A673 (cell line): ENCODE data around the gene FBXO48. TPM values are rescaled to one million over a fixed set of nuclear protein-coding genes. Genes with fewer than 3 reads are reported as not detected.

Experiments
- BruUV-seq: library from RNA; stranded (reverse); fragments of 400-500 nt; replicated peaks from 2 replicates; lab custom pipeline; 2021; lab: Mats Ljungman, UMichigan
- CTCF ChIA-PET: fragments of 300-600 bp; sonication (Branson Sonifier 250); formaldehyde crosslinking; loops from one replicate; lab custom pipeline; 2022; ENCODE audit warnings: antibody characterized with exemption; lab: Charles Lee
- POLR2A ChIA-PET: fragments of 300-600 bp; sonication (Branson Sonifier 250); formaldehyde crosslinking; loops from one replicate; lab custom pipeline; 2022; ENCODE audit warnings: antibody characterized with exemption; ENCODE audit not compliant: low non-redundant PET; lab: Charles Lee
- DNase-seq: peaks from one replicate; pipeline ENCODE4 v3.0.0-alpha.2; 2015; ENCODE audit warnings: low spot score
- H3K27ac ChIP-seq: fragments of 200-600 bp; sonication (generic); 2 replicates; pipeline ENCODE4 v1.5.1; 2016; ENCODE audit warnings: mixed run types, low read depth, mild to moderate bottlenecking, mixed read lengths, antibody characterized with exemption, low read length; ENCODE audit not compliant: poor library complexity, severe bottlenecking
- H3K27me3 ChIP-seq: fragments of 200-600 bp; sonication (generic); replicated peaks from 2 replicates; pipeline ENCODE4 v1.6.1; 2017; ENCODE audit warnings: mixed run types, low read depth, mild to moderate bottlenecking, mixed read lengths, antibody characterized with exemption, low read length; ENCODE audit not compliant: insufficient read depth, poor library complexity
- H3K36me3 ChIP-seq: fragments of 200-600 bp; sonication (generic); 2 replicates; pipeline ENCODE4 v1.6.1; 2016; ENCODE audit warnings: mixed run types, mild to moderate bottlenecking, mixed read lengths, antibody characterized with exemption, low read length; ENCODE audit not compliant: insufficient read depth, poor library complexity, severe bottlenecking
- H3K4me1 ChIP-seq: fragments of 200-600 bp; sonication (generic); 2 replicates; pipeline ENCODE4 v1.6.1; 2017; ENCODE audit warnings: mixed run types, mild to moderate bottlenecking, mixed read lengths, antibody characterized with exemption, low read length; ENCODE audit not compliant: insufficient read depth, poor library complexity, severe bottlenecking
- H3K4me3 ChIP-seq: fragments of 200-600 bp; sonication (generic); 2 replicates; pipeline ENCODE4 v1.5.1; 2016; ENCODE audit warnings: low read depth, mixed run types, mild to moderate bottlenecking, mixed read lengths, low read length; ENCODE audit not compliant: poor library complexity, severe bottlenecking
- H3K9me3 ChIP-seq: fragments of 200-600 bp; sonication (generic); 2 replicates; pipeline ENCODE4 v1.6.1; 2016; ENCODE audit warnings: mixed run types, low read depth, mild to moderate bottlenecking, mixed read lengths, antibody characterized with exemption, low read length; ENCODE audit not compliant: poor library complexity, severe bottlenecking
- EZH2 ChIP-seq: fragments of 200-600 bp; sonication (generic); IDR thresholded peaks from 2 replicates; pipeline ENCODE4 v1.6.1; 2017; ENCODE audit warnings: borderline replicate concordance, low read depth, mild to moderate bottlenecking, mixed read lengths, antibody characterized with exemption, low read length; ENCODE audit not compliant: poor library complexity, severe bottlenecking
- intact Hi-C: fragments of 100-400 bp; cut with micrococcal nuclease; formaldehyde crosslinking; loops from one replicate; pipeline ENCODE4 v1.10.0; 2022; ENCODE audit not compliant: unreplicated experiment
- total RNA-seq: library from RNA; stranded (reverse); gene quantifications from 2 replicates; pipeline ENCODE4 v1.2.3, GENCODE V29; 2021
- TF ChIP-seq, protein P1 (sequence below): fragments of 300-800, 200-600 bp; sonication (generic); conservative IDR thresholded peaks from 2 replicates; pipeline ENCODE4 v1.5.1; 2017; ENCODE audit warnings: low read depth, mild to moderate bottlenecking, antibody characterized with exemption, low read length, moderate library complexity, mixed read lengths

FBXO48 gene
- total RNA-seq, 1 experiment from 2014 or later: 2.0 TPM

DNA sequence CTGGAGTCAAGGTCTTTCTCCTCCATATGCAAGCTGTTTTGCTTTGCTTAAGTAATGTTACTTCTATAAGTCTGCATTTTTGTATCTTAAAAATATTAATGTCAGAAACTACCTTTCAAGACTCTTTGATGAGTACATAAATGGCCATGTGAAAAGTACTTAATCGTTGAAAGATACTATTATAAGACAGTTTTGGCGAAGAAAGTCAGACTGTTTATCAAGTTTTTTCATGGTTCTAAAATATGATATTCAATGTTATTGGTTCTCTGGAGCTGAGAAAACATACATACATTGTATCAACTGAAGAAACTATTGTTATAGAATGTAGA lies 25.1 kb downstream of the FBXO48 start:
- ChIA-PET POLR2A (no interaction called here), CTCF (interaction anchor here (0.7 to 1.3 kb wide), 4 partner anchors 73 to 1123 kb away, joined by 3 to 20 read pairs (median 3); no protein-coding TSS in a partner anchor)
- Histone ChIP-seq H3K9me3 (no peaks in the 10 kb centered on the region), H3K4me1 (no peaks in the 10 kb centered on the region), H3K4me3 (no peak overlapping the region), H3K27ac (no peak overlapping the region), H3K36me3 (no peaks in the 10 kb centered on the region), H3K27me3 (no peaks in the 10 kb centered on the region)
- TF ChIP-seq, protein P1, sequence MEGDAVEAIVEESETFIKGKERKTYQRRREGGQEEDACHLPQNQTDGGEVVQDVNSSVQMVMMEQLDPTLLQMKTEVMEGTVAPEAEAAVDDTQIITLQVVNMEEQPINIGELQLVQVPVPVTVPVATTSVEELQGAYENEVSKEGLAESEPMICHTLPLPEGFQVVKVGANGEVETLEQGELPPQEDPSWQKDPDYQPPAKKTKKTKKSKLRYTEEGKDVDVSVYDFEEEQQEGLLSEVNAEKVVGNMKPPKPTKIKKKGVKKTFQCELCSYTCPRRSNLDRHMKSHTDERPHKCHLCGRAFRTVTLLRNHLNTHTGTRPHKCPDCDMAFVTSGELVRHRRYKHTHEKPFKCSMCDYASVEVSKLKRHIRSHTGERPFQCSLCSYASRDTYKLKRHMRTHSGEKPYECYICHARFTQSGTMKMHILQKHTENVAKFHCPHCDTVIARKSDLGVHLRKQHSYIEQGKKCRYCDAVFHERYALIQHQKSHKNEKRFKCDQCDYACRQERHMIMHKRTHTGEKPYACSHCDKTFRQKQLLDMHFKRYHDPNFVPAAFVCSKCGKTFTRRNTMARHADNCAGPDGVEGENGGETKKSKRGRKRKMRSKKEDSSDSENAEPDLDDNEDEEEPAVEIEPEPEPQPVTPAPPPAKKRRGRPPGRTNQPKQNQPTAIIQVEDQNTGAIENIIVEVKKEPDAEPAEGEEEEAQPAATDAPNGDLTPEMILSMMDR: no peak
- TF ChIP-seq EZH2: no peak
- no peak for DNase-seq
- BruUV-seq: no TSS peak
- intact Hi-C loops: loop anchor here (1.0 to 5.0 kb wide), 3 partner anchors 80 to 320 kb away; no protein-coding TSS in a partner anchor

DNA sequence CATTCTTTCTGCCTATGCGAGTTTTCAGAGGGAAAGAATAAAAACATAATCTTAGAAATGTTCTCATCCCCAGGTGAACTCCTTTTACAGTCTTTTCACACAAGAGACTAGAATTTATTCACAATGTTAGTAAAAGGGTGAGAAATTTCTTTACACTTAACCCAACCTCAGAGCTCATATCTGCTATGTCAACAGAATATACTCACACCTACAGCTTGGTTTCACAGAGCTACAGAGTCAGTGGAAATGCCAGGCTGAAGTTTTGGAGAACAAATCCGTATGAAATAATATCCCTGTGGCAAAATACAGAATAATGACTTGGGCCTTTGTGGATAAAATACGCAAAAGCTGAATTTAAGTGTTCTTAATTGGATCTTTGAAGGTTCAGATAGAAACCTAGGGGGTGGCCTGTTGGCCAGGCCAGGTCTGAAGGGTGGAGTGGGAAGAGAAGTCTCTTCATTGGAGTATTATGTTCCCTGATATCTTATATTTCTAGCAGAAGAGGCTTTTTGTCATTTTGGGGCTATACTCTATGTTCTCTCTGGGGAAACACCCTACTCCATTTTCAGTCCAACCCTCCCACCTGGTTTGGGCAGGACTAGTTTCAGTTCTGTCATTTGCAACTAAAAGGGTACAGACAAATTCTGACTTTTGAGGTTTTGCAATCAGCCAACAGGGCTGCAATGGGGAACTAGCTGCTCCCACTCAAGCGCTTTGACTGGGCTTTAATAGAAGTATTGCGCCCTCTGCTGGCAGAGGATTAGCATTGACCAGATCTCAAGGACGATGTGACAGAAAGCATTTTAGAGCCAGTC lies 25.7 kb downstream of the FBXO48 start:
- Histone ChIP-seq H3K4me3 (no peak overlapping the region), H3K27ac (no peak overlapping the region), H3K4me1 (no peaks in the 10 kb centered on the region), H3K36me3 (no peaks in the 10 kb centered on the region), H3K27me3 (no peaks in the 10 kb centered on the region), H3K9me3 (no peaks in the 10 kb centered on the region)
- peak; percentile 93 for DNase-seq
- BruUV-seq: no TSS peak
- ChIA-PET CTCF (interaction anchor here (0.6 to 1.3 kb wide), 5 partner anchors 11 to 1124 kb away, joined by 3 to 20 read pairs (median 3); no protein-coding TSS in a partner anchor), POLR2A (no interaction called here)
- intact Hi-C loops: loop anchor here (1.0 to 5.0 kb wide), 3 partner anchors 79 to 319 kb away; no protein-coding TSS in a partner anchor
- TF ChIP-seq, protein P1: peak; percentile 90
- no peak for TF ChIP-seq EZH2

DNA sequence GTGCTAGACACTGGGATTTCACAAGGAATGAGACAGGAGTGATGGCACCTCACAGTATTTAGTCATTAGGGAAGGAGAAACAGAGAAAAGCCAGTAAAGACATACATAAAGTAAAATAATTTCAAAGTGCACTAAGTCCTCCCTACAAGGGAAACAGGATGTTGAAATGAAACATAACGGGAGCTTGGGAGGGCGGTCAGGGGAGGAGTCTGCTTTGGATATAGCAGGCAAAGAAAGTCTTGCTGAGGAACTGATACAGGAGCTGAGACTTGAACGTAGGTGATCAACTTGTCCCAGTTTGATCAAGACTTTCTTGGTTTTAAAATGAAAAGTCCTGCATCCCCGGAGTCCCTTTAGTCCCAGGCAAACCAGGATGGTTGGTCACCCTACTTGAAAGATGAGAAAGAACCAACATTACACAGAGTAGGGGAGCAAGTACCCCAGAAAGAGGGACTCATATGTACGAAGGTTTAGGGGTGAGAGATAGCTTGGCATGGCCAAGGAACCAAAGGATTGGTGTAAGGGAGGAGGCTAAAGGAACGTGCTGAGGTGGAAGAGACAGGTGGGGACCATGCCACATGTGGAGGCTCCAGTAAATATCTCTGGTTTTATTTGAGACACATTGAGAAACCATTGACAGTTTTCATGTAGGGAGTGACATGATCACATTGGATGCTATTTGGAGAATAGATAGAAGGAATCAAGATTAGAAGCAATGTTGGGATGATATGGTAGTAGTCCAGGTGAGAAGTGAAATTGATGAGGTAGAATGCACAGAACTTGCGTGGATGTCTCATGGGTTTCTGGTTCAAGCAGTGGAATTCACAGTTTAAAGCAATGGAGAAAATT lies 28.4 kb downstream of the FBXO48 start:
- Histone ChIP-seq H3K27ac (no peak overlapping the region), H3K4me1 (no peaks in the 10 kb centered on the region), H3K9me3 (no peaks in the 10 kb centered on the region), H3K4me3 (no peak overlapping the region), H3K36me3 (no peaks in the 10 kb centered on the region), H3K27me3 (no peaks in the 10 kb centered on the region)
- POLR2A ChIA-PET: no interaction called here
- no peak for TF ChIP-seq EZH2
- TF ChIP-seq, protein P1: no peak
- no peak for DNase-seq
- BruUV-seq: no TSS peak
- CTCF ChIA-PET: interaction anchor here (0.6 kb wide), 1 partner anchor 475 kb away, joined by 3 read pairs; no protein-coding TSS in a partner anchor
- intact Hi-C loops: no loop called here
